Limb (tissue), 2 donors: Measurements from ENCODE around the gene MCM3AP.

ENCODE experiments used
- DNase-seq, 2 donors: peaks; one replicate each; pipeline ENCODE4 v3.0.0-alpha.2; 2016; ENCODE audit errors: extremely low spot score in 2 of 2

Gene MCM3AP

DNA sequence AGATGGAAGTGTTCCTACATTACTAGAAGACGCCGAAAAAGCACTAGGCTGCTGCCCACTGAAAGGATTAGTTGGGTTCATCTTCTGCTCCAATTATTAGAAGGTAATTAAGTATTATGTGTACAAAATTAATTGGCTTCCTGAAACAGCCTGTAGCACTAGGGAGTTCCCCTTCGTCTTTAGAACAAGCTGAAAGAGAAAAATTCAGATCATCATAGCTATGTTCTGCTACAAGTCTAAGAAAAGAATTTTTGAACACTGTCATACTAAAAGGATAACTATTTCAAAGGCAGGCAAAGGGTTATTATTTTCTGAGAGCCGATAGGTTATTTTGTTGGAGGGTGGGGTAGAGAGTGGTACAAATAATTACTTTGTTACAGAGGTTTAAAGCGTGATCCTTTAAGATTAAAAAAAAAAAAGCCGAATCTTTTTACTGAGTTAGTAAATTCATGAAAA, at the start of gene MCM3AP:
MCM3AP (minus strand) TSS at position 406 of the 456 bp plus-strand sequence; CDS start at position 81, 325 bp downstream.
- no peak for DNase-seq

DNA sequence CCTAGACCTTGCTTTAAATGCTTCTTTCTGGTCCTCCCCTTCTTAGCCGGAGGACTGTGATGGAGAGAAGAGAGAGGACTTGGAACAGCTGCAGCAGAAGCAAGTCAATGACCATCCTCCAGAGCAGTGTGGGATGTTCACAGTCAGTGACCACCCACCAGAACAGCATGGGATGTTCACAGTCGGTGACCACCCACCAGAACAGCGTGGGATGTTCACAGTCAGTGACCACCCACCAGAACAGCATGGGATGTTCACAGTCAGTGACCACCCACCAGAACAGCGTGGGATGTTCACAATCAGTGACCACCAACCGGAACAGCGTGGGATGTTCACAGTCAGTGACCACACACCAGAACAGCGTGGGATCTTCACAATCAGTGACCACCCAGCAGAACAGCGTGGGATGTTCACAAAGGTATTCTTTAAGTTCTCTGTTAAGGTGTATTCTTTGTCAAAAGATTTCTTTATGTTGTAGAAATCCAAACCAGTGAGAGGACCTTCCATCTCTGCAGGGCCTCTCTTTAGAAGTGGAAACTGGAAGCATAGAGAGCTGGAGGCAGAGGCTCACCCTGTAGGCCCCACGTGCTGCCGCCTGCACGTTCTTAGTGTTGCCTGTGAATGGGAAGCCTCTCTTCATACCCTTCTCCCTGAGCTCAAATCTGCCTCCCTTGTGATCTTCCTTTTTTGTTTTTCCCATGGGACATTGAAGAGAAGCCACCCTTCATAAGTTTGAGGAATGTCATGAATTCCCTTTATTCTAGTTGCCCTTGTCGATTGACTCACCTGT, 49.1 kb upstream of the MCM3AP start:
- no peak for DNase-seq

DNA sequence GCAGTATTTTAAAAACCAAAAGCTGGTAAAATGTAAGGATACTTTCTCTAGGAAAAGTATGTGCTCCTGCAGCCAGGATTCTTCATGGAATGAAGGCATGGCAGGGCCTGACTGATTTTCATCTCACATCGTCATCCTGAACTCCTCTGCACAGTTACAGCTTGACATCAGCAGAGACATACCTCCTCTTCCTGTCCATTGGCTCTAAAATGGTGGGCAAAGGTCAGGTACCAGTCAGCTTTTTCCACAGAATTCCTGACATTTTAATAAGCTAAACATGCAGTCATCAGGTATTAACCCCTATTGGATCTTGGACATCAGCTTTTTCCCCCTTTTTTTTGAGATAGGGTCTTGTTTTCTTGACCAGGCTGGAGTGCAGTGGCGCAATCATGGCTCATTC, 44.4 kb upstream of the MCM3AP start:
- DNase-seq: no peak

DNA sequence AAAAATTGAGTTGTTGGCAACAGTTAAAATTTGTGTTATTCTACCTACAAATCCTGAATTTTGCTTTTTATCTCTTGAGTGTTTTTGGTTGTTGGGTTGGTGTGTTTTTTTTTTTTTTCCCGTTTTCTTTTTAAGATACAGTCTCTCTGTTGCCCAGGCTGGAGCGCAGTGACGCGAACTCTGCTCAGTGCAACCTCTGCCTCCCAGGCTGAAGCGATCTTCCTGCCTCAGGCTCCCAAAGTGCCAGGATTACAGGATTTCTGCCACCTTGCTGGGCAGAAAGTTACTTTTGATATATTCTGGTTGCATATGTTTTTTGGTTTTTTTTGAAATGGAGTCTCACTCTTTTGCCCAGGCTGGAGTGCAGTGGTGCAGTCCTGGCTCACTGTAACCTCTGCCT, 42.7 kb upstream of the MCM3AP start:
- DNase-seq: no peak

DNA sequence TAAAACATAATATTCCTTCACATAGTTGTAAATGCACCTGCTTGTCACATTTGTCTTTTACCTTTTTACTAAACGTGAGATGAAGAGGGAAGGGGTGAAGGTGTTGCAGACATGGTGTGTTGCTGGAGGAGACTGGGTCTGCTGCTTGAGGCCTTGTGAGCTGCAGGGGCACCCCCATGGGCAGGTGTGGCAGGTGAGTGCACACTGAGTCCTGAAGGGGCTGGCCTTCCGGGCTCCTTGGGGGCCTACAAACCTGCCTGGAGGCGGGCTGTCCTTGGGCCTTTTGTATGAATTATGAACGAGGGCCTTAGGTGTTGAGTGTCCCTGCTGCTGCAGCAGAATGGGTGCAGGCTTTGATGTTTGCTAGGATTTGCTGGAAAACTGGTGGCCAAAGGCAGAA, 42.3 kb upstream of the MCM3AP start:
- no peak for DNase-seq

DNA sequence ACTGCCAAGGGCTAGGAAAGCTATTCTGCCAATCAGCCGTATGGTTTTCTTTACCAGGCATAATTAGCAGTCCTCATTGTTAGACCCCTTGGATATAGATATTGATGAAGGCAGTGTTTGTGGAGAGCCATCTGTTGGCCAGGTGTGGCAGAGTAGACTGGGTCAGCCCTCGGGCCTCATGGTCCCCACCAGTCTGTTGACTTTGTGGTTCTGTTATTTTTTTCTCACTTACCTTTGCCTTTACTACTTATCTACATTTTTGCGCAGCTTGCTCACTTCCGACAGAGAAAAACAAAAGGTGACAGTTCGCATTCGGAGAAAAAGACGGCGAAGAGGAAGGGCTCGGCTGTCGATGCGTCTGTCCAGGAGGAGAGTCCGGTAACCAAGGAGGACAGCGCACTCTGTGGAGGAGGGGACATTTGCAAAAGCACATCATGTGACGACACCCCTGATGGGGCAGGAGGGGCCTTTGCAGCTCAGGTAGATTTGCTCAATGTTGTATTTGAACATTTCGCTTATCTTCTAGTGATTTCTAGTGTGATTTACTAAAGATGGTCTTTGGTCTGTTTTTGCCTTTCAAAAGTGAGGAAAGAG, 40.8 kb upstream of the MCM3AP start:
- DNase-seq: no peak

DNA sequence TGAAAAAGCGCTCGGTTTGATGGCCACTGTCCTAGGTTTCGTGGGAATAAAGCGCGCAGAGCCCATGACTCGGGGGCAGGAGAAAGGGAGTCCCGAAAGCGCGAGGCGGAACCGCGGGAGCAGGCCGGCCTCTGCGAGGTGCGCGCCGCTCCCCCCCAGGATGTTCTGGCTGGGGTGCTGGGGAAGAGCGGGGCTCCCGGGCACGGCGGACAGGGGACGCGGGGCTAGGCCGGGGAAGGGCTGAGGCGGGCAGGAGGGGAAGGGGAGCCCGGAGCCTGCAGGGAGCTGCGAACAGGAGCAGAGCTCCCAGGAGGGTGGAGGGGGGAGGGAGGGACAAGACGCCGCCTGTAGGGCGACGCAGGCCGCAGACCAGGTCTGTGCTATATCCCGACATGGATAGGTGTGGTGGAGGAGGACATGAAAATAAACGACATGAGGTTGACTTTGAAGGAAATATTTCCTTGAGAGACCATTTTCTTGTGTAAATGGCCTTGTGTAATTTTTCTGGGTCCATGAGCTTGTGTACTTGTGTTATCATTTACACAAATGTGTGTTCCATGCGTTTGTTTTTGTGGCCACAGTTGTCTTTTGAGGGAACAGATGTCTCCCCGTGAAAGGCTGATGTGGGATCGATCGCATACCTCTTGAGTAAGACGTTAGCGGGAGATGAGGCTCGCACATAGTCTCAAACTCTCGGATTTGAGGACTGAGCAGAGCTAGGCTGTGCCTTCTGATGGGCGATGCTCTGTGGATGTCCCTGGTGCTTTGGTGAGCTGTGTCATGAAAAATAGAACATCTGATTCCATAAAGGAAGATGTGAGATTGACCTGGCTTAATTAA, 39.9 kb upstream of the MCM3AP start:
- peak; percentile 14 to 73 for DNase-seq

DNA sequence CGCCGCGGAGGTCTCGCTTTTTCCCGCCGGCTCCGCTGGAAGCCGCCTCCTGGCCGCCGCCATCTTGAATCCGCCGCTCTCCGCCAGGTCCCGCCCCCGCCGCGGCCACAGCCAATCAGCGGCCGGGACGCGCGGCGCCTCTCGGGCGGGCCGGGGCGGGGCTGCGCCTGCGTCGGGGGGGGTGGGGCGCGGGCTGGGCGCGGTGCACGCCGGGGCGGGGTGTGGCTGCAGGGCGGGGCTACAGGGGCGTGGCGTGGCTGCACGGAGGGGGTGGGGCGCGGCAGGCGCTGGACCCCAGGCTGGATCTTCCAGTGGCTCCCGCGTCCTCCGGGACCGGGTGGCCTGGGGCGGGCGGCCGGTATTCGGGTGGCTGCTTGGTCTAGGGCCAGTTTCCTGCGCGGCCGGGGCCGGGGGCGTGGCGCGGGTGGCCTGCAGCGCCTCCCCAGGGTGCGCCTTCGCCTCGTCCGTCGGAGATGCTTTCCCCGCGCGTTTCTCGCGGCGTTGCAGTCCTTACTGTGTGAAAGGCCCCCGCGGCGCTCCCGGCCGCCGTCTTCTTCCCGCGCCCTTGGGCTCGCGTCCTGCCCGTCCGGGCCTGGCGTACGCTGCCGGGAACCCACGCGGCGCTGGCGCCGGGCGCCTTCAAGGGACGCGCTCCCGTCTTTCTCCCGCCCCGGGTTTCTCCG, 39.1 kb upstream of the MCM3AP start:
- DNase-seq: peak; percentile 77 to 96

DNA sequence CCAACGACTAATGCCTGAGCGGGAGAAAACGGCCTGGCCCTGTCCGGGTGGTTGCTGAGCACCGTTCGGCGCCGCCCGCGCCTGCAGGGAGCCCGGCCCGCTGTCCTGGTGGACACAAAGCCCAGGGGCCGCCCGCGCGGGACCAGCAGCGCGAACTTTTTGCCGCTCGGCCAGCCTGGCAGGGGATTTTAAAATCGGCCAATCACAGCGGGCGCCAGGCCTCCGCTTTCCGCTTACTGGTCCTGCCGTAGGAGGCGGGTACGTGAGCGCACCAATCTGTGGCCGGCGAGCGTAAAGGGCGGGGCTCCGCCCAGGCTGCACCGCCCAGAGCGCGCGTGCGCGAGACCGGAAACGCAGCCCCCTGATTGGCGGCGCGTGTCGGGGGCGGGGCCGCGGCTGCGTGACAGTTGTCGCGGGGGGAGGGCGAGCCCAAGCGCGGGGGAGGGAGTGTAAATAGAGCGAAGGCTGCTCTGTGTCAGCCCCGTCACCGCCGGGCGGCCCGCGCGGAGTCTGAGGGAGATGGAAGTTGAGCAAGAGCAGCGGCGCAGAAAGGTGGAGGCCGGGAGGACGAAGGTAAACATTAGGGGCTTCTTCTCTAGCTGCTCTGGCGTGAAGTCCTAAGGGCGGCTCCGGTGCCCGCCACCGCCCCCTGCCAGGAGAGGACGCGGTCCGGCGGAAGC, 38.4 kb upstream of the MCM3AP start, which contains the start of the genes C21orf58 and PCNT:
C21orf58 (minus strand) TSS at position 161 of the 680 bp plus-strand sequence. CDS start 1,132 bp downstream, outside the sequence.
PCNT (plus strand) TSS at position 447 of the 680 bp plus-strand sequence; CDS start at position 520, 73 bp downstream.
- peak; percentile 98 for DNase-seq

DNA sequence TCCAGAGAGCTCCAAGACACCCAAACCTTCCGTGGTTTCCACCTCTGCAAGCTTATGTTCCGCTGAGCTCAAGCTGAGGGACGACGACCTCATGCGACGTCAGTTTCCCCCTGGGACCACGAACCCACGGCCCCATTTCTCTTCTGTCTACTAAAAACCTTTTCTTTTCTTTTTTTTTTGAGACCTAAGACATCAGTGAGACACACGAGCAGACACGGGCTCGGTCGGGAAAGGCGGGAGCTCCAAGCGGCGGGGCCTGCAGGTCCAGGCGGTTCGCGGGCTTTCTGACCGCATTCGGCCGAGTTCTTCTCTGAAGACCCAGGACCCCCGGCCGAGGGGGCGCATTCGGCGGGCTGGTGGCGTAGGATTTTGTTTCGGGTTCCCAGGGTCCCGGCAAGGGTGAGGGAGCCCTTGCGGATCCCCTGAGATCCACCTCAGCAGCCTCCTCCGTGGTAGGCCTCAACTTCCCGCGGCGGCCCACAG, 37.9 kb upstream of the MCM3AP start:
- no peak for DNase-seq

DNA sequence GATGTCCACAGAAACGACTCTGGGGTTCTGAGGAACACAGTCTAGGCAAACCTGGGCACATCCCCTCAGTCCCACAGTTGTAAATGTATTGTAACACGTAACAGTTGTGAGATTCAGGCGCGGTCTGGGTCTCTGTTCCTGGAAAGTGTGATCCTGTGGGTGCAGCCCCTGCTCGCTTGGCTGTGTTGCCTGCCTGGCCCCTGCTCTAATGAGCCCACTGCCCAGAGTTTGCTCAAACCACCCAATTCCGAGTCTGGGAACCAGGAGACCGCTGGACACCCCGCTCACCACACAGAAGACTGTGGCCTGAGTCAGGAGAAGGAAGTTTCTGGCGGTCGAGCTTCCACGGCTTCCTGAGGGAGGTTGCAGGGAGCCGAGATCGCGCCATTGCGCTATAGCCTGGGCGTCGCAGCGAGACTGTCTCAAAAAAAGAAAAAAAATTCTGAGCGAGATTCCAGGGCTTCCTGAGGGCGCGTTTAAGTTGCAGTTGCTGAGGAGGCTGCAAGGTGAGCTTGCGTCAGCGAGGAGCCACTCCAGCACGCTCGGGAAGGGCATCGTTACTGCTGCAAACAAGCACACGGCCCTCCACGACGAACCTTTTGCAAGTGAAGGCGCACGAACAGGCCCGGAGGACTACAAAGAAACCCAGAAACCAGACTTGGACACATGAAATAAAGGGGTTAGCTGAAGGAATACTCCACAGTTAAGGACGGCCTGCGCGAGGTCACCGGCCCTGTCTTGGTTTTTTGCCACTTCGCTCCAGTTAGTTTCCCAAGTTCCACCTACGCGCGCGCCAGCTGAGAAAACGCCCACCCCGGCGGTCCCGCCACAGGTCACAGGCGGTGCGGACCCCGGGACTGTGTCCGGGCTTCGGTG, 37.2 kb upstream of the MCM3AP start:
- DNase-seq: no peak

DNA sequence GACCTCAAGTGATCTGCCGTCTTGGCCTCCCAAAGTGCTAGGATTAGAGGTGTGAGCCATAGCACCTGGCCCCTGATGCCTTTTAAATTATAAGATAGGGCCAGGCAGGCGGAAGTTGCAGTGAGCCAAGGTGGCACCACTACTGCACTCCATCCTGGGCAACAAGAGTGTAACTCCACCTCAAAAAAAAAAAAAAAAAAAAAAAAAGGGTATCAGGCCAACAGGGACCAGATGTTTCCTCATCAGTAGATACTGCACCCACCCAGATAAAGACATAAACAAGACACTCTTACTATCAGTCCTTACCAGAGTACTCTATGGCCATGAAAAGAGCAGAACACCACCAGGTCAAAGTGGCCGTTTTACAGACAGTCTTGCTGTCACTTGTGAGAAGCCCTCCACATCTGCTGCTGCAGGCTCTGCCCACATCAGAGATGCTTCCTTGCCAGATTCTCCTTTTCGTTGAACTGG, 35.0 kb upstream of the MCM3AP start:
- DNase-seq: no peak

DNA sequence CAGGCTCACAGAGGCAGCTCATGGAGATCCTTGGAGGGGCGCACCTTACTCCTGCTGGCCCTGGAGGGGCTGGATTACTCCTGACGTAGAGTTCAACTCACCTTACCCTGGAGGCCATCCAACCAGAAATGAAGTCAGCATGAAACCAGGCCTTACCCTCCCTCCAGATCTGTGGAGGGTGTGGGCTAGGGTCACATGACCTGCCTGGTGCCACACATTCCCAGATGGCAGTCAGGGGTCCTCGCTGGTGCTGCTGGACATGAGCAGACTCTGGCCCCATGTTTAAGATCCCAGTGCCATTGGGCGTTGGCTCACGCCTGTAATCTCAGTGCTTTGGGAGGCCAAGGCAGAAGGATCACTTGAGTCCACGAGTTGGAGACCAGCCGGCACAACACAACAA, 33.8 kb upstream of the MCM3AP start:
- no peak for DNase-seq

DNA sequence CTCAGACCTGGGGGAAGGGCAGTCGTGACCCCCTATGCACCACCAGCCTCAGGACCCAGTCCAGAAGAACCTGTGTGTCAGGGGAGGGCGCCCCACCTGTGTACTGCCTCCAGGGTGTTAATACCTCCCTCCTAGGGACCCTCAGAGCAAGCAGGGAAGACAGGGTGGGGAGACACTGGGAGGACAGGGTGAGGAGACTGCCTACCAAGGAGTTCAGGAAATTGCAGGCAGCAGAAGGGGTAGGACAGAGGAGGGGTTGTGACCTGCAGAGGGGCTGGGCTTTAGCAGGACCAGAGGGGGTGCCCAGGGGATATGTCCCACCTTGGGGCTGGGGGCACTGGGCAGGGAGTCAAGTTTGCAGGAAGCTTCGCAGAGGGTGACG, 33.0 kb upstream of the MCM3AP start:
- DNase-seq: no peak

DNA sequence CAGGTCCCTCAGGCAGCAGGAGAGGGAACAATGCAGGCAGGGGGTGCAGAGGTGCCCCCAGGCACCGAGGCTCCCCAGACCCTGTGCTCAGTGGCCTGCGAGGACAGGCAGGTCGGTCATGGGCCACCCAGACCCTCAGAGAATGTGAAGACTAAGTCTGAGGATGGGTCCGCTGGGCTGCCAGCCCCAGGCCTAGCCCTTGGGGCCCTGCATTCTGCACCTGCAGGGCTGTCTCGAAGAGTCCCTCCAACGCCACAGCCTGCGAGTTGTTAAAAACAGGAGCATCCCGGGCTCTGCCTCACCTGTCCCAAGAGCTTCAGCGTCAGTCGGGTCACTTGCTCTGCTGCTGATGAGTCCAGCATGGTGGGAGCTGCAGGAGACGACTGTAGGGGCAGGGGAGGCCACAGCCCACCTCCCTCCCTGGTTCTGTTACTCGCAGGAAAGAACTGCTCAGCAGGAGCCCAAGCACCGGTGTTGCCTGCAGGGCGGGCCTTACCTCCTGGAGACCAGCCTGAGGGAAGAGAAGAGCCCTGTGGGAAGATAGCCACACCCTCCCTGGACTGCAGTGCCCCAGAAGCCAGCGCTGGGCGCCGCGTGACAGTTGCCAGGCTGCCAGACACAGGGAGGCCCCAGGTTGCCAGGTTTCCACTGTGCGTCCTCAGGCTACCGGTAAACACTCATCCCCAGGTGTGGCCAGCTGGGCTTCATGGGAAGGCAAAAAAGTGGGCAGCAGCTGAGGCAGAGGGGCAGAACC, 32.5 kb upstream of the MCM3AP start:
- no peak for DNase-seq

DNA sequence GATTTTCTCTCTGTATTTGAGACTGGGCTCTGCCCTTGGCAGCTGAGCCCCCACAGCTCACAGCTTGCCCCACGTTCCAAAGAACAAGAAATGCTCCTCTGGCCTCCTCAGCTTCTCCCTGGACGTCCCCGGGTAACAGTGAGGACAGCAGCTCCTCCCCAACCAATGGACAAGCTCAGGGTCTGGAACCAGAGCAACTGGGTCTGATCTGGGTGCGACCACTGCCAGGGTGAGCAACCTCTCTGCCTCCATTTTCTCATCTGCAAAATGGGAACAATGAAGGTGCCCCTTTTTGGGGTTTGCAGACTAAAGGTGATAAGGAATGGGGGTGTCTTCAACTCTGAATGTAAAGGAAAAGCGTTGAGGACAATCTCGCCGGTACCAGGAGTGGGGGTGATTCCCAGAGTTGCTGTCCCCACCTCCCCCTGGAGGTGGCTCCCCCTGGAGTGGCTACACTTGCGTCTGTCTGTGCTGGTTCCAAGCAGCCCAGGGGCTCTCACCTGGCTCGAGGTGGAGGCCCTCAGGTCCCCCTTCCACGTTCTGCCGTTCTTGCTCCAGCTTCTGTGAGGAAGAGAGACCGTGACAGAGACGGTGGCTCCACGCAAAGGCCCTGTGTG, 31.4 kb upstream of the MCM3AP start:
- no peak for DNase-seq

DNA sequence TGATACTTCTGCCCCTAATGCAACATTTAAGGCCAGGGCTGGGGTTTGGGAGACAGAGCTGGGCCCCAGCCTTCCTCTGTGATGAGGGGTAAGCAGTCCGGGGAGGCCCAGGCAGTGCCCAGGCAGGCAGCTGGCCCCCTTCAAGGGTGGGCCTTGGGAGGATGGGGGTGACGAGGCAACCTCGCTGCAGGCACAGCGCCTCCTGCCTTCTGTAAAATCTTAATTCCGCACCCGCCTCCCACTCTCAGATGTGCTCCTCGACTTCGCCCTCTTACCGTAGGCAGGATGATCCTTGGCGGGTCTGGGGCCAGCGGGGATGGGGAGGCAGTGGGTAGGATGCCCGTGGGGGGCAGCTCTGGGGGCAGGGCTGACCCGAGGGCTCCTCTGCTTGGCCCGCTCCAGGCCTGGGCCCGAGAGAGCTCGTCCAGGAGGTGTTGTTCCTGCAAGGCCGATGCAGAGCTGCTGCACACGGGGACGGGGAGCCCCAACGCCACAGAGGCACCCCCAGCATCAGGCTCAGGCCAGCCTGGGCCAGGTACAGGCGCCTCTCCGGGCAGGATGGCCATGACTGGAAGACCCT, 29.1 kb upstream of the MCM3AP start:
- no peak for DNase-seq

DNA sequence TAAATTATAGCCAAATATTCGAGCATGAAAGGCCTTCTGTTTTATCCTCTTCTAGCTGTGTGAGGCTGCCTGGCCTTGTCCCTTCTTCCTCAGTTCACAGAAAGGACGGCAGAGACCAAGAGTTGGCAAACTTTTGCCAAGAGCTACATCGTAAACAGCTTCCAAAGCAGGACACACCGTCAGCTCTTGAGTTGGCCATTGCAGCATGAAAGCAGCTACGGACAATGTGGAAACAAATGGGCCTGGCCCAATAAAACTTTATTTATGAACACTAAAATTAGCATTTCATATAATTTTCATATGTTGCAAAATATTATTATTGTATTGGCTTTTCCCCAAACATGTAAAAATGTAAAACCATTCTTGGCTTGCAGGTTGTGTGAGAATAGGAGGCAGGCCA, 27.5 kb upstream of the MCM3AP start:
- DNase-seq: no peak
